ENCODE data around the gene KCNAB2.

- TF ChIP-seq CTCF (IDR thresholded peaks at IDR 0.05; ENCODE audit: low read length) = no peak
- TF ChIP-seq EZH2phosphoT487 (IDR thresholded peaks at IDR 0.05; ENCODE audit: low read length) = no peak
- TF ChIP-seq EZH2 (optimal IDR thresholded peaks at IDR 0.05; ENCODE audit: low read depth, low read length) = no peak
These were observed 72.7 kb downstream of the KCNAB2 start for GRCh38 chr1:6118415-6118814.

Measured in MM.1S (cell line).